IMR-90 (cell line): ENCODE measurements around the gene ZBTB8B. TPM values are rescaled to one million over a fixed set of nuclear protein-coding genes. Genes with fewer than 3 reads are reported as not detected.
"Not testable (repeated sequence)": the region's sequence is repeated elsewhere in the genome, so short reads cannot be mapped to it uniquely, and the experiment has no call there.

Source experiments
- ATAC-seq: fragments of 200-7000 bp; cut with Tn5 transposase; 2 replicates; pipeline ENCODE4 v1.9.1; 2020; ENCODE audit warnings: low read depth, mild to moderate bottlenecking, moderate library complexity
- BruUV-seq: library from RNA; stranded (reverse); fragments of 400-500 nt; replicated peaks from 2 replicates; lab custom pipeline; 2021; lab: Mats Ljungman, UMichigan
- CTCF ChIA-PET: fragments of 300-600 bp; formaldehyde crosslinking; extraction: SDS; loops from one replicate; lab custom pipeline; 2021; ENCODE audit warnings: antibody characterized with exemption; lab: Yijun Ruan, JAX
- POLR2A ChIA-PET: fragments of 300-600 bp; sonication (Branson Sonifier 250); formaldehyde crosslinking; loops from one replicate; lab custom pipeline; 2022; ENCODE audit warnings: antibody characterized with exemption; ENCODE audit not compliant: unreplicated experiment; lab: Charles Lee
- DNase-seq: peaks from one replicate; pipeline ENCODE4 v3.0.0; 2013
- H2AFZ ChIP-seq: replicated peaks from 2 replicates; pipeline ENCODE3; 2013; ENCODE audit warnings: low read length, mild to moderate bottlenecking; ENCODE audit not compliant: poor library complexity
- H2AK5ac ChIP-seq: 2 replicates; pipeline ENCODE4 v1.6.1; 2013; ENCODE audit warnings: low read depth, low read length, inconsistent platforms
- H2AK9ac ChIP-seq: replicated peaks from 2 replicates; pipeline ENCODE3; 2013; ENCODE audit warnings: mild to moderate bottlenecking, low read depth, low read length, moderate library complexity; ENCODE audit not compliant: poor library complexity
- H2BK120ac ChIP-seq: 2 replicates; pipeline ENCODE4 v1.6.1; 2013; ENCODE audit warnings: low read depth, low read length, inconsistent platforms
- H2BK15ac ChIP-seq: 3 replicates; pipeline ENCODE4 v1.6.1; 2013; ENCODE audit warnings: low read depth, low read length, inconsistent platforms
- H2BK20ac ChIP-seq: 2 replicates; pipeline ENCODE4 v1.6.1; 2013; ENCODE audit warnings: low read depth, mild to moderate bottlenecking, inconsistent platforms, low read length, moderate library complexity
- H2BK5ac ChIP-seq: 2 replicates; pipeline ENCODE4 v1.6.1; 2013; ENCODE audit warnings: mild to moderate bottlenecking, low read depth, low read length, inconsistent platforms; ENCODE audit not compliant: poor library complexity, severe bottlenecking
- H3K14ac ChIP-seq: replicated peaks from 2 replicates; pipeline ENCODE4 v1.6.1; 2013; ENCODE audit warnings: low read depth, low read length, inconsistent platforms
- H3K18ac ChIP-seq: 2 replicates; pipeline ENCODE4 v1.6.1; 2013; ENCODE audit warnings: low read depth, low read length, control low read depth
- H3K23ac ChIP-seq: 2 replicates; pipeline ENCODE4 v1.6.1; 2013; ENCODE audit warnings: low read depth, low read length, inconsistent platforms
- H3K27ac ChIP-seq: 2 replicates; pipeline ENCODE4 v1.5.1; 2013; ENCODE audit warnings: mild to moderate bottlenecking, control low read depth, low read length; ENCODE audit not compliant: insufficient read depth
- H3K27me3 ChIP-seq: 2 replicates; pipeline ENCODE4 v1.6.1; 2013; ENCODE audit warnings: low read length; ENCODE audit not compliant: control insufficient read depth, insufficient read depth
- H3K36me3 ChIP-seq: 2 replicates; pipeline ENCODE4 v1.6.1; 2013; ENCODE audit warnings: low read length, mixed read lengths; ENCODE audit not compliant: control insufficient read depth, insufficient read depth
- H3K4ac ChIP-seq: 2 replicates; pipeline ENCODE4 v1.6.1; 2013; ENCODE audit warnings: low read depth, low read length, inconsistent platforms
- H3K4me1 ChIP-seq: 2 replicates; pipeline ENCODE4 v1.6.1; 2013; ENCODE audit warnings: low read length, mixed read lengths; ENCODE audit not compliant: control insufficient read depth, insufficient read depth
- H3K4me2 ChIP-seq: 2 replicates; pipeline ENCODE4 v1.6.1; 2013; ENCODE audit warnings: low read depth, mild to moderate bottlenecking, control low read depth, low read length, moderate library complexity
- H3K4me3 ChIP-seq: 2 replicates; pipeline ENCODE4 v1.5.1; 2013; ENCODE audit warnings: low read depth, mild to moderate bottlenecking, control low read depth, low read length, moderate library complexity; ENCODE audit not compliant: insufficient read depth
- H3K56ac ChIP-seq: 2 replicates; pipeline ENCODE4 v1.6.1; 2013; ENCODE audit warnings: low read length, inconsistent platforms; ENCODE audit not compliant: insufficient read depth; ENCODE audit errors: extremely low read depth
- H3K79me1 ChIP-seq, 2 experiments: 2 replicates each; pipeline ENCODE4 v1.6.1; 2013; ENCODE audit warnings: low read length in 2 of 2, inconsistent platforms in 1 of 2, low read depth in 1 of 2
- H3K9ac ChIP-seq: 2 replicates; pipeline ENCODE4 v1.6.1; 2013; ENCODE audit warnings: low read depth, low read length, control low read depth
- H3K9me1 ChIP-seq: 2 replicates; pipeline ENCODE4 v1.6.1; 2013; ENCODE audit warnings: low read length, inconsistent platforms; ENCODE audit not compliant: insufficient read depth
- H3K9me3 ChIP-seq: 2 replicates; pipeline ENCODE4 v1.6.1; 2013; ENCODE audit warnings: low read length; ENCODE audit not compliant: control insufficient read depth, insufficient read depth
- H4K20me1 ChIP-seq: 2 replicates; pipeline ENCODE4 v1.6.1; 2013; ENCODE audit warnings: low read length, inconsistent platforms; ENCODE audit not compliant: insufficient read depth
- H4K5ac ChIP-seq: 2 replicates; pipeline ENCODE4 v1.6.1; 2013; ENCODE audit warnings: mild to moderate bottlenecking, low read depth, low read length, control low read depth
- H4K8ac ChIP-seq, 2 experiments: 2 replicates each; pipeline ENCODE4 v1.6.1; 2013; ENCODE audit warnings: low read depth in 2 of 2, low read length in 2 of 2, control low read depth in 1 of 2, inconsistent platforms in 1 of 2
- H4K91ac ChIP-seq: 2 replicates; pipeline ENCODE4 v1.6.1; 2013; ENCODE audit warnings: low read depth, low read length, inconsistent platforms; ENCODE audit not compliant: insufficient read depth
- WGBS, 2 experiments: methylation state at CpG; one replicate each; pipeline versions ENCODE4 v1.1.5 to v1.1.7; 2013; ENCODE audit warnings: missing lambda C conversion rate in 2 of 2; ENCODE audit not compliant: insufficient read length in 1 of 2; ENCODE audit errors: extremely low coverage in 2 of 2; 5-methylcytosine and 5-hydroxymethylcytosine counted together
- dilution Hi-C: fragments of 300-500 bp; cut with HindIII; formaldehyde crosslinking; loops from one replicate; pipeline ENCODE4 v1.14.3; 2018; ENCODE audit warnings: low sequenced_read_pairs; ENCODE audit not compliant: unreplicated experiment
- in situ Hi-C: fragments of 300-500 bp; cut with MboI; formaldehyde crosslinking; loops from 3 replicates; pipeline ENCODE4 v1.14.3; 2019; ENCODE audit warnings: low sequenced_read_pairs, inconsistent platforms, mixed read lengths
- intact Hi-C: fragments of 100-400 bp; cut with micrococcal nuclease; formaldehyde crosslinking; loops from 2 replicates; pipeline ENCODE4 v1.10.0; 2022
- polyA plus RNA-seq, 3 experiments: library from polyadenylated mRNA; depleted of rRNA; stranded (reverse); fragments of >200 nt; gene quantifications; 2 replicates each; pipeline ENCODE4 v1.2.3, GENCODE V29; 2012; ENCODE audit warnings: low replicate concordance in 1 of 3
- total RNA-seq: library from RNA; depleted of rRNA; stranded (reverse); fragments of >200 nt; gene quantifications from 2 replicates; pipeline ENCODE4 v1.2.3, GENCODE V29; 2012

Gene ZBTB8B
- total and polyA plus RNA-seq, 2 of the 4 experiments (the other 2 are of a cell fraction): not detected

DNA sequence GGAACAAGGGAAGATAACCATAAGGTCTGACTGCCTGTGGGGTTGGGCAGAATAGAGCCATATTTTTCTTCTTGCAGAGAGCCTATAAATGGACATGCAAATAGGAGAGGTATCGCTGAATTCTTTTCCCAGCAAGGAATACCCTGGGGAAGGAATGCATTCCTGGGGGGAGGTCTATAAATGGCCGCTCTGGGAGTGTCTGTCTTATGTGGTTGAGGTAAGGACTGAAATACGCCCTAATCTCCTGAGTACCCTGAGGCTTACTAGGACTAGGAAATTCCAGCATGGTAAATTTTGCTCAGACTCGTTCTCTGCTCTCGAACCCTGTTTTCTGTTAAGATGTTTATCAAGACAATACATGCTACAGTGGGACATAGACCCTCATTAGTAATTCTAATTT, 6.1 kb upstream of the ZBTB8B start:
- H2AFZ ChIP-seq, H2BK15ac ChIP-seq: not testable (repeated sequence)

GRCh38 chr1:32462977-32463376, 1.9 kb upstream of the ZBTB8B start:
- ATAC-seq, H3K9me3 ChIP-seq, H3K4me3 ChIP-seq, H3K56ac ChIP-seq, H4K8ac ChIP-seq, in situ Hi-C loops, H2BK120ac ChIP-seq, H3K4me1 ChIP-seq, intact Hi-C loops, H3K79me1 ChIP-seq, H4K20me1 ChIP-seq, H2BK20ac ChIP-seq, H3K23ac ChIP-seq, dilution Hi-C loops, H3K9ac ChIP-seq, H3K4me2 ChIP-seq, H4K91ac ChIP-seq, BruUV-seq, H2AK9ac ChIP-seq, DNase-seq, H3K14ac ChIP-seq, H3K9me1 ChIP-seq, H3K4ac ChIP-seq, H2AK5ac ChIP-seq, H3K27ac ChIP-seq, H3K36me3 ChIP-seq, H4K5ac ChIP-seq, POLR2A ChIA-PET, H2BK15ac ChIP-seq, H3K18ac ChIP-seq, H2BK5ac ChIP-seq, H2AFZ ChIP-seq: not testable (repeated sequence)
- peaks cover 50% of the 10 kb centered on the region for H3K27me3 ChIP-seq
- 57% methylated on average over 1 of the region's 2 CpGs; no CpG with 5 or more reads in 1 of the 2 experiments for WGBS, 2 experiments
- CTCF ChIA-PET: interaction anchor here (1.0 kb wide), 2 partner anchors 8 to 61 kb away, joined by 3 to 4 read pairs; no protein-coding TSS in a partner anchor

More for the DNA sequence above, 6.1 kb upstream of the ZBTB8B start:
- H3K14ac ChIP-seq, H3K4me2 ChIP-seq, H4K91ac ChIP-seq, CTCF ChIA-PET, in situ Hi-C loops, H4K20me1 ChIP-seq, H3K18ac ChIP-seq, ATAC-seq, H2AK5ac ChIP-seq, H2AK9ac ChIP-seq, H3K9me3 ChIP-seq, H2BK5ac ChIP-seq, H3K4me1 ChIP-seq, H2BK20ac ChIP-seq, H3K56ac ChIP-seq, H3K27ac ChIP-seq, DNase-seq, H4K5ac ChIP-seq, H3K4ac ChIP-seq, BruUV-seq, H3K23ac ChIP-seq, POLR2A ChIA-PET, intact Hi-C loops, H2BK120ac ChIP-seq, H3K9ac ChIP-seq, H3K4me3 ChIP-seq, H4K8ac ChIP-seq, H3K9me1 ChIP-seq, H3K79me1 ChIP-seq, dilution Hi-C loops, H3K36me3 ChIP-seq: not testable (repeated sequence)
- WGBS, 2 experiments: 83% methylated on average over 1 of the region's 5 CpGs; no CpG with 5 or more reads in 1 of the 2 experiments
- H3K27me3 ChIP-seq: peaks cover 22% of the 10 kb centered on the region
